HL-60 (cell line): ENCODE measurements around the gene FBLN1.

Experiments
- DNase-seq, 2 experiments: peaks; one replicate each; pipeline ENCODE4 v3.0.0-alpha.2; 2010 to 2020; ENCODE audit warnings: low read depth in 1 of 2, low spot score in 1 of 2
- H3K27ac ChIP-seq: fragments of 250-450 bp; sonication (Bioruptor Pico); replicated peaks from 2 replicates; pipeline ENCODE4 v1.5.1; 2020; ENCODE audit warnings: mild to moderate bottlenecking, moderate library complexity
- H3K27me3 ChIP-seq: fragments of 250-450 bp; sonication (Bioruptor Pico); 2 replicates; pipeline ENCODE4 v1.5.1; 2021; ENCODE audit warnings: mild to moderate bottlenecking, moderate library complexity; ENCODE audit not compliant: insufficient read depth, poor library complexity, severe bottlenecking
- H3K4me3 ChIP-seq: replicated peaks from 2 replicates; pipeline ENCODE4 v1.5.1; 2011; ENCODE audit warnings: mild to moderate bottlenecking, control low read depth, low read length; ENCODE audit not compliant: insufficient read depth
- GABPA ChIP-seq: IDR thresholded peaks from 2 replicates; pipeline ENCODE4 v1.6.1; 2012; ENCODE audit warnings: low read depth
- POLR2AphosphoS5 ChIP-seq: IDR thresholded peaks from 2 replicates; pipeline ENCODE4 v1.6.1; 2012; ENCODE audit warnings: low read depth
- SPI1 ChIP-seq: IDR thresholded peaks from 2 replicates; pipeline ENCODE4 v1.6.1; 2012; ENCODE audit warnings: low read depth, mild to moderate bottlenecking, borderline replicate concordance
- TF ChIP-seq, protein P1 (sequence below): IDR thresholded peaks from 2 replicates; pipeline ENCODE4 v1.6.1; 2012; ENCODE audit warnings: low read depth; ENCODE audit not compliant: insufficient replicate concordance
- TF ChIP-seq, protein P2 (sequence below): IDR thresholded peaks from one replicate; pipeline ENCODE4 v1.5.1; 2011; ENCODE audit warnings: low read length, control low read depth, inconsistent platforms; ENCODE audit not compliant: insufficient read depth

FBLN1 gene

DNA sequence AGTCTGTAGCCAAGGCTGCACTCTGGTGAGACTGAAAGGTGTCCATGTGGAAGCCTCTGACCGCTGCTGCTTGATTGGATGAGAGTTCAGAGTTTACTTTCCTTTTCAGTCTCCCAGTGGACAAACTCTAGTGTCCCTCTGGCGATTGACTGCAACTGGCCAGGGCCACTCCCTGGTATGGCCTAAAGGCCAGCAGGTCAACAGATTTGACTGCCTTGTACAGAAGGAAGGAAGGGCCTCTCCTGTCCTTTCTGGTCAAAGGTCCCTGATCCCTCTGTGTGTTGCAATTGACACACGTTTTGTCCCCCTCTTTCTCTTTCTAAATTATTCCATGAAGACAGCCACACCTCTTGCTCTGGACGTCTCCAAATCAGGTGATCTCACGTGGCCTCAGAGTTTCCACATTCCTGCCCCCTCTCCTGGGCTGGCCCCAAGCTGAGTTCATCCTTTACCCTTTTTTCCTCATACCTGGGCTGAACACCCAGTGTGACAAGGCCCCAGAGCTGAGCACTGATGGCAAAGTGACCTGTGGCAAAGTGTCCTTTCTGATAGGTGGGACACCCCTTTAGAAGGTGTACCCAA is 18.7 kb upstream of the FBLN1 start:
- no peak for DNase-seq
- H3K4me3 ChIP-seq = no peak overlapping the region
- H3K27ac ChIP-seq = no peak overlapping the region
- TF ChIP-seq, protein P1, sequence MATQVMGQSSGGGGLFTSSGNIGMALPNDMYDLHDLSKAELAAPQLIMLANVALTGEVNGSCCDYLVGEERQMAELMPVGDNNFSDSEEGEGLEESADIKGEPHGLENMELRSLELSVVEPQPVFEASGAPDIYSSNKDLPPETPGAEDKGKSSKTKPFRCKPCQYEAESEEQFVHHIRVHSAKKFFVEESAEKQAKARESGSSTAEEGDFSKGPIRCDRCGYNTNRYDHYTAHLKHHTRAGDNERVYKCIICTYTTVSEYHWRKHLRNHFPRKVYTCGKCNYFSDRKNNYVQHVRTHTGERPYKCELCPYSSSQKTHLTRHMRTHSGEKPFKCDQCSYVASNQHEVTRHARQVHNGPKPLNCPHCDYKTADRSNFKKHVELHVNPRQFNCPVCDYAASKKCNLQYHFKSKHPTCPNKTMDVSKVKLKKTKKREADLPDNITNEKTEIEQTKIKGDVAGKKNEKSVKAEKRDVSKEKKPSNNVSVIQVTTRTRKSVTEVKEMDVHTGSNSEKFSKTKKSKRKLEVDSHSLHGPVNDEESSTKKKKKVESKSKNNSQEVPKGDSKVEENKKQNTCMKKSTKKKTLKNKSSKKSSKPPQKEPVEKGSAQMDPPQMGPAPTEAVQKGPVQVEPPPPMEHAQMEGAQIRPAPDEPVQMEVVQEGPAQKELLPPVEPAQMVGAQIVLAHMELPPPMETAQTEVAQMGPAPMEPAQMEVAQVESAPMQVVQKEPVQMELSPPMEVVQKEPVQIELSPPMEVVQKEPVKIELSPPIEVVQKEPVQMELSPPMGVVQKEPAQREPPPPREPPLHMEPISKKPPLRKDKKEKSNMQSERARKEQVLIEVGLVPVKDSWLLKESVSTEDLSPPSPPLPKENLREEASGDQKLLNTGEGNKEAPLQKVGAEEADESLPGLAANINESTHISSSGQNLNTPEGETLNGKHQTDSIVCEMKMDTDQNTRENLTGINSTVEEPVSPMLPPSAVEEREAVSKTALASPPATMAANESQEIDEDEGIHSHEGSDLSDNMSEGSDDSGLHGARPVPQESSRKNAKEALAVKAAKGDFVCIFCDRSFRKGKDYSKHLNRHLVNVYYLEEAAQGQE = no peak
- TF ChIP-seq, protein P2, sequence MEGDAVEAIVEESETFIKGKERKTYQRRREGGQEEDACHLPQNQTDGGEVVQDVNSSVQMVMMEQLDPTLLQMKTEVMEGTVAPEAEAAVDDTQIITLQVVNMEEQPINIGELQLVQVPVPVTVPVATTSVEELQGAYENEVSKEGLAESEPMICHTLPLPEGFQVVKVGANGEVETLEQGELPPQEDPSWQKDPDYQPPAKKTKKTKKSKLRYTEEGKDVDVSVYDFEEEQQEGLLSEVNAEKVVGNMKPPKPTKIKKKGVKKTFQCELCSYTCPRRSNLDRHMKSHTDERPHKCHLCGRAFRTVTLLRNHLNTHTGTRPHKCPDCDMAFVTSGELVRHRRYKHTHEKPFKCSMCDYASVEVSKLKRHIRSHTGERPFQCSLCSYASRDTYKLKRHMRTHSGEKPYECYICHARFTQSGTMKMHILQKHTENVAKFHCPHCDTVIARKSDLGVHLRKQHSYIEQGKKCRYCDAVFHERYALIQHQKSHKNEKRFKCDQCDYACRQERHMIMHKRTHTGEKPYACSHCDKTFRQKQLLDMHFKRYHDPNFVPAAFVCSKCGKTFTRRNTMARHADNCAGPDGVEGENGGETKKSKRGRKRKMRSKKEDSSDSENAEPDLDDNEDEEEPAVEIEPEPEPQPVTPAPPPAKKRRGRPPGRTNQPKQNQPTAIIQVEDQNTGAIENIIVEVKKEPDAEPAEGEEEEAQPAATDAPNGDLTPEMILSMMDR = no peak
- no peak for TF ChIP-seq GABPA
- no peak for TF ChIP-seq SPI1
- TF ChIP-seq POLR2AphosphoS5 = no peak
- no peaks in the 10 kb centered on the region for H3K27me3 ChIP-seq

DNA sequence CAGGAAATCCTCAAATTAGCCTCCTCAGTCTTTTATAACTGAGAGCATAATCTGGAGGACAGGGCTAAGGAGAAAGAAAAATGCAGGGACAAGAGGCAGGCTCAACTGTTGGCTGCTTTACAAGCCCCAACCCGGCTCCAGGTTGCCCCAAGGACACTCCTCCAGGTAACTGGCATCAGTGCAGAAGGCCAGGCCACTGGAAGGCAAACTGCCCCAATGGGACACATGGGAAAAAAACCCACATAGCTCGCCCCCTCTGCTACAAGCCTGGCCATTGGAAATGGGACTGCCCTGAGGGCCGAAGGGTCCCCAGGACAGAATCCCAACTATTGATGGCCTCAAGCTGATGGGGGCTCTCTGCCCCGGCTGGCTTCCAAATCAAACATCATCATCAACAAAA is 17.9 kb upstream of the FBLN1 start:
- Histone ChIP-seq H3K27me3 (no peaks in the 10 kb centered on the region), H3K27ac (no peak overlapping the region), H3K4me3 (no peak overlapping the region)
- no peak for DNase-seq
- no peak for TF ChIP-seq GABPA
- TF ChIP-seq SPI1 = no peak
- TF ChIP-seq, protein P2 = no peak
- TF ChIP-seq, protein P1 = no peak
- no peak for TF ChIP-seq POLR2AphosphoS5

DNA sequence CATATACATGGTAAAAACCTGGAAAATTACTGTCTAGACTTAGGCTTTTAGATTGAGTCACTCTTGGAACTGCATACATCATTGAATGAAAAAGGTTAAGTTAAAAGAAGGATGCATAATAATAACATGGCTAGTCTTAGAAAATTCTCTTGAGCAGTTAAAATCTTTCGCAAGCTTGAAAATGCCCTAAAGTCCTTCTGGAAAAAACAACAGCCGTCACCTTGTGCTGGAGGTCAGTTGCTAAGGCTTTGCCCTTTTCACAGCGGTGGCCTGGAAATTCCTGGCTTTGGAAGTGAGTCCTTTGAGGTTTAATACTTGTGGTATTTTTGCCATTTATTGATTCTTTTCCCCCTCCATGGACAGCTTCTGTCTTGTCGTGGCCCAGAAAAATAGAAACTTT is 17.4 kb upstream of the FBLN1 start:
- Histone ChIP-seq H3K27ac (no peak overlapping the region), H3K27me3 (no peaks in the 10 kb centered on the region), H3K4me3 (no peak overlapping the region)
- TF ChIP-seq SPI1 = no peak
- no peak for TF ChIP-seq GABPA
- TF ChIP-seq, protein P1 = no peak
- no peak for TF ChIP-seq POLR2AphosphoS5
- TF ChIP-seq, protein P2 = no peak
- no peak for DNase-seq
